AG10803 (cell line): ENCODE measurements around the gene CTSE.

Experiments
- DNase-seq: peaks from one replicate; pipeline ENCODE4 v3.0.0; 2010; ENCODE audit warnings: low read depth
- H3K4me3 ChIP-seq: 2 replicates; pipeline ENCODE4 v1.5.1; 2011; ENCODE audit warnings: mild to moderate bottlenecking, low read length, control low read depth
- CTCF ChIP-seq: conservative IDR thresholded peaks from 2 replicates; pipeline ENCODE4 v1.5.1; 2011; ENCODE audit warnings: mild to moderate bottlenecking, low read length, control low read depth, inconsistent platforms

CTSE gene

DNA sequence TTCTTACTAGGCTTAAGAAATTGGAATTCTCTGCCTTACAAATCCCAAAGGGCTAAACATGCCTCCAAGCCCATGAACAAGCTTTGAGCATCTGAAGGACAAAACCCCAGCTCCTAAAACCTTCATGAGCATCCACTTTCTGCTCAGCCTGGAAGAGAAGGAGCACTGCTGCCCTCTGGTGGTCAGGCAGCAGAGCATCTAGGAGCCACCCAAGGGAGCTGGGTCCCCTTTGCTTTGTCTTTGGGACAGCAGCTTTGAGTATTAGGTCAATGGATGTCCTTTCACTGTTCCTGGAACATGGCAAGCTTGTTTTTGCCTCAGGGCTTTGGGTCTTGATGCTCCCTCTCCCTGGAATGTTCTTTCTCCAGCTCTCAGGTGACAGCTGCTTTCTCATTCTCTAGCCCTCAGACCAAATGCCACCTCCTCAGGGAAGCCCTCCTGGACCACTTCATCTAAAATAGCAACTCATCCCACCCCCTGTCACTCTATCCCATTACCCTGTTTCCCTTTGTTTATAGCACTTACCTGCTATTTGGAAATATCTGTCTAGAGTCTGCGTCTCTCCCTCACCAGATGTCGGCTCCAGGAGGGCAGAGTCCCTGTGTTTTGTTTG, 46.2 kb downstream of the CTSE start:
- peak; percentile 88 for DNase-seq
- H3K4me3 ChIP-seq, result no peak overlapping the region
- peak; percentile 96 for TF ChIP-seq CTCF

- DNase-seq, result peak; percentile 67
These were observed 46.8 kb downstream of the CTSE start for GRCh38 chr1:205976708-205977401.

GRCh38 chr1:205976036-205976435, 47.7 kb downstream of the CTSE start:
- DNase-seq, result no peak

More at GRCh38 chr1:205976708-205977401, 46.8 kb downstream of the CTSE start:
- TF ChIP-seq CTCF, result peak; percentile 19
- no peak overlapping the region for H3K4me3 ChIP-seq

GRCh38 chr1:205975387-205975998, 48.2 kb downstream of the CTSE start:
- no peak overlapping the region for H3K4me3 ChIP-seq
- DNase-seq, result no peak
- no peak for TF ChIP-seq CTCF

More at GRCh38 chr1:205976036-205976435, 47.7 kb downstream of the CTSE start:
- TF ChIP-seq CTCF, result no peak
- H3K4me3 ChIP-seq, result no peak overlapping the region

DNA sequence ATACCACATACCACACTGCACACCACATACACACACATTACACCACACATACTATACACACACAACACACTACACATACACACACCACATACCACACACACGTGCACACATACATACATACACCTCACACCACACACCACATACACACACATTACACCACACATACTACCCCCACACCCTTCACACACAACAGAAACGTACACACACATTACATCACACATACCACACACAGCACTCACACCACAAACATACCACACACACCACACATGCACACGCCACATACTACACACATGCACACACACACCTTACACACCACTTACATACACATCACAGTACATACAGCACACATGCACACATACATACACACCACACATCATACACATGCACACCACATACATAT, 49.0 kb downstream of the CTSE start:
- TF ChIP-seq CTCF, result no peak
- no peak overlapping the region for H3K4me3 ChIP-seq
- DNase-seq, result no peak

DNA sequence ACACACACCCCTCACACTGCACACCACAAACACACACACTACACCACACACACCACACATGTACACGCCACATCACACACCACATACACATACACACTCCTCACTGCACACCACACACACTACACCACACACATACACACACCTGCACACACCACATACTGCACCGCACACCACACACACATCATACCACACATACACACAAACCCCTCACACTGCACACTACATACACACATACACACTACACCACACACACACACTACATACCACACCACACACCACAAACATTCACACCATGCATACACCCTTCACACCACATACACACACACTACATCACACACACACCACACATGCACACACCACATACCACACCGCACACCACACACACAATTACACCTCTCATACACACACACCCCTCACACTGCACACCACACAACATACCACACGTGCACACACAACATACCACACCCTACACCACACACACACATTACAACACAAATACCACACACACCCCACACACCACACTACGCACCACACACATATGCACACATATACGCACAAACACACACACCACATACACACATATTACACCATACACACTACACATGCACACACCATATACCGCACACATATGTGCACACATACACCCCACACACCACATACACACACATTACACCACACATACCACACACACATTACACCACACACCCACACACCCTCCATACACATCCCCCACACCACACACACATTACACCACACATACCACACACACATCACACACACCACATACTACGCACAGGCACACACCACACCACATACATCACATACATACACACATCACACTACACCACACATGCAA, 50.1 kb downstream of the CTSE start:
- no peak for DNase-seq
- TF ChIP-seq CTCF, result no peak
- H3K4me3 ChIP-seq, result no peak overlapping the region
